ENCODE measurements around the gene KLHL3. TPM values are rescaled to one million over a fixed set of nuclear protein-coding genes. Genes with fewer than 3 reads are reported as not detected.

Gene KLHL3
- total and polyA plus RNA-seq, 2 donors (not counting 3 experiments of a cell fraction or from before 2014, with no cell fraction given), result 8.8 to 13.6 TPM

GRCh38 chr5:137603891-137604290, 132.0 kb downstream of the KLHL3 start:
- Histone ChIP-seq H3K79me2 (ENCODE audit: control insufficient read depth, insufficient read depth, low read length) (no peaks in the 10 kb centered on the region), H3K4me2 (ENCODE audit: insufficient read depth, low read length) (no peak overlapping the region), H3K9me1 (replicated peaks; ENCODE audit: control insufficient read depth, extremely low read depth, insufficient read depth, low read length) (no peaks in the 10 kb centered on the region), H3K4me3 (replicated peaks in 1 of 3; ENCODE audit: insufficient read depth in 1 of 3, low read depth in 1 of 3, low read length in 3 of 3) (no peak overlapping the region), H3K9me3 (replicated peaks; ENCODE audit: control insufficient read depth, insufficient read depth, low read length) (no peaks in the 10 kb centered on the region), H3K4me1 (ENCODE audit: control insufficient read depth, extremely low read depth, insufficient read depth, low read length) (no peaks in the 10 kb centered on the region), H3K36me3 (ENCODE audit: control insufficient read depth in 2 of 2, extremely low read depth in 1 of 2, insufficient read depth in 2 of 2, low read length in 2 of 2) (no peaks in the 10 kb centered on the region), H3K27me3 (ENCODE audit: control insufficient read depth in 2 of 2, insufficient read depth in 2 of 2, low read length in 2 of 2) (peaks cover 39 to 41% of the 10 kb centered on the region in 2 experiments), H3K9ac (replicated peaks; ENCODE audit: extremely low read depth, insufficient read depth, low read length) (no peak overlapping the region), H4K20me1 (replicated peaks; ENCODE audit: control insufficient read depth, extremely low read depth, insufficient read depth, low read length) (no peaks in the 10 kb centered on the region), H2AFZ (ENCODE audit: low read depth, low read length) (no peak overlapping the region), H3K27ac (ENCODE audit: insufficient read depth, low read depth, low read length) (no peak overlapping the region)
- ChIA-PET CTCF (interaction anchor here (1.9 to 3.7 kb wide), 4 partner anchors 58 to 801 kb away, joined by 5 to 57 read pairs (median 20); no protein-coding TSS in a partner anchor), POLR2A (interaction anchor here (0.6 kb wide), 1 partner anchor 28 kb away, joined by 3 read pairs; no protein-coding TSS in a partner anchor)
- no peak for DNase-seq (ENCODE audit: low read depth, low spot score)
- dilution Hi-C loops (cut with MboI; ENCODE audit: extremely low pct_ligation_motif_present, low sequenced_read_pairs), result no loop called here
- no TSS peak for BruUV-seq (replicated peaks)
- intact Hi-C loops (cut with micrococcal nuclease), result no loop called here
- TF ChIP-seq POLR2AphosphoS5 (IDR thresholded peaks at IDR 0.05; ENCODE audit: insufficient read depth, low read depth, low read length) (no peak), MAX (IDR thresholded peaks at IDR 0.05; ENCODE audit: insufficient read depth, insufficient read length) (no peak), MYC (IDR thresholded peaks at IDR 0.05; ENCODE audit: low read depth, low read length) (no peak), EZH2 (IDR thresholded peaks at IDR 0.05; ENCODE audit: borderline replicate concordance, low read depth, low read length, severe bottlenecking) (no peak), POLR2A (IDR thresholded peaks at IDR 0.05; ENCODE audit: low read depth, low read length) (no peak), CTCF (IDR thresholded peaks at IDR 0.05; ENCODE audit: extremely low read depth in 1 of 2, insufficient read depth in 1 of 2, low read depth in 1 of 2, low read length in 2 of 2) (no peak), JUN (IDR thresholded peaks at IDR 0.05; ENCODE audit: borderline replicate concordance, insufficient read depth, insufficient read length, low read depth) (no peak), FOS (IDR thresholded peaks at IDR 0.05; ENCODE audit: borderline replicate concordance, insufficient read depth, low read length) (no peak), GATA2 (IDR thresholded peaks at IDR 0.05; ENCODE audit: insufficient read depth, insufficient read length, low read depth, low read length) (no peak)
- FAIRE-seq, result no peak

All from endothelial cell of umbilical vein (primary cell).